Prostate gland (tissue), 2 donors: ENCODE results near the gene RAB12.

Experiments
- POLR2A ChIP-seq: fragments of 450-650 bp; IDR thresholded peaks from one replicate; pipeline ENCODE4 v1.6.1; 2016; ENCODE audit warnings: antibody characterized with exemption, mild to moderate bottlenecking
- POLR2AphosphoS5 ChIP-seq: sonication (generic); formaldehyde crosslinking; IDR thresholded peaks from one replicate; pipeline ENCODE4 v1.6.1; 2017; ENCODE audit warnings: antibody characterized with exemption
- TF ChIP-seq, protein P1 (sequence below), 4 experiments: fragments of 200-600 bp in 2 of 4; fragments of 450-650 bp in 2 of 4; sonication (generic) in 2 of 4; IDR thresholded peaks; 1 replicate in 3 of 4; 2 replicates in 1 of 4; pipeline ENCODE4 v1.5.1; 2016 to 2019; ENCODE audit warnings: antibody characterized with exemption in 4 of 4, mild to moderate bottlenecking in 2 of 4, moderate library complexity in 2 of 4

DNA sequence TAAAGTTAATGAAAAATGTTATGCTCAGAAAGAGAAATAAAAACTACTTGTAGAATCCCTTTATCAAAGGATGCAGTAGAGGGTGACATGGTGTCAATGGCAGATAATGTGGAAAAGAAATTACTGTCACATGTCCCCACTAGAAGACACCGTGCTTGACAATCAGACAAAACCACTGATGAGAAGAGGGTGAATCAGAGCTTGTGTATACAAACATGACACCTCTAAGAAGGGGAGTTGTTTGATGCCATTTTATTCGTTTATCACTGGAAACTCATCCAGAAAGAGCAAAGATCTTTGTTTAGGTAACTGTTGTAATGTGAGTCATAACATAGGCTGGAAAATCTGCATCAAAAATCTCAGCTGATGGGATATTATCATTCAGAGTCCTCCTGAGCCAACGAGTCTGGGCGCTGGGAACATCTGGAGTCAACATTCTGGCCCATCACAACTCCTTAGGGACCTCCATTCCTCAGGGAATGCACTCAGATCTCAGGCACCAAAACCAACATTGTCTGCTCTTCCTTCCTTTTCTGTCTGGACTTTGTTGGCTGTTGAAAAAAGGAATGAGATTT is 49.5 kb upstream of the RAB12 start:
- TF ChIP-seq, protein P1, sequence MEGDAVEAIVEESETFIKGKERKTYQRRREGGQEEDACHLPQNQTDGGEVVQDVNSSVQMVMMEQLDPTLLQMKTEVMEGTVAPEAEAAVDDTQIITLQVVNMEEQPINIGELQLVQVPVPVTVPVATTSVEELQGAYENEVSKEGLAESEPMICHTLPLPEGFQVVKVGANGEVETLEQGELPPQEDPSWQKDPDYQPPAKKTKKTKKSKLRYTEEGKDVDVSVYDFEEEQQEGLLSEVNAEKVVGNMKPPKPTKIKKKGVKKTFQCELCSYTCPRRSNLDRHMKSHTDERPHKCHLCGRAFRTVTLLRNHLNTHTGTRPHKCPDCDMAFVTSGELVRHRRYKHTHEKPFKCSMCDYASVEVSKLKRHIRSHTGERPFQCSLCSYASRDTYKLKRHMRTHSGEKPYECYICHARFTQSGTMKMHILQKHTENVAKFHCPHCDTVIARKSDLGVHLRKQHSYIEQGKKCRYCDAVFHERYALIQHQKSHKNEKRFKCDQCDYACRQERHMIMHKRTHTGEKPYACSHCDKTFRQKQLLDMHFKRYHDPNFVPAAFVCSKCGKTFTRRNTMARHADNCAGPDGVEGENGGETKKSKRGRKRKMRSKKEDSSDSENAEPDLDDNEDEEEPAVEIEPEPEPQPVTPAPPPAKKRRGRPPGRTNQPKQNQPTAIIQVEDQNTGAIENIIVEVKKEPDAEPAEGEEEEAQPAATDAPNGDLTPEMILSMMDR (IDR thresholded peaks at IDR 0.05): no peak
- TF ChIP-seq POLR2A: no peak
- TF ChIP-seq POLR2AphosphoS5: no peak
